ENCODE measurements around the gene DUSP10. TPM values are rescaled to one million over a fixed set of nuclear protein-coding genes. Genes with fewer than 3 reads are reported as not detected.

The DUSP10 gene
- total and polyA plus RNA-seq, 2 of the 13 experiments (the other 11 are each of a cell fraction or from before 2014, with no cell fraction given): 2.1 to 4.4 TPM

- TF ChIP-seq JUN (CRISPR knock-in tag; IDR thresholded peaks at IDR 0.05): no peak
- TF ChIP-seq RERE (CRISPR knock-in tag; IDR thresholded peaks at IDR 0.05; ENCODE audit: low read depth): no peak
- TF ChIP-seq ZEB1 (IDR thresholded peaks at IDR 0.05; ENCODE audit: insufficient replicate concordance, low read depth): no peak
- TF ChIP-seq FOXK2 (IDR thresholded peaks at IDR 0.05): no peak
Measured at GRCh38 chr1:221735999-221736398, 5.9 kb downstream of the DUSP10 start (continued).

- Histone ChIP-seq H2AFZ (ENCODE audit: low read length) (no peak overlapping the region), H3K9ac (ENCODE audit: insufficient read depth, low read depth, low read length) (no peak overlapping the region), H3K4me3 (replicated peaks in 1 of 3; ENCODE audit: insufficient read depth in 1 of 3, low read depth in 2 of 3, low read length in 3 of 3) (no peak overlapping the region), H4K20me1 (ENCODE audit: insufficient read depth, low read length) (no peaks in the 10 kb centered on the region), H3K36me3 (replicated peaks in 1 of 2; ENCODE audit: control insufficient read depth in 1 of 2, insufficient read depth in 2 of 2, low read length in 2 of 2) (no peaks in the 10 kb centered on the region; a peak in 1 of 5 replicates), H3K4me2 (ENCODE audit: low read depth, low read length) (no peak overlapping the region), H3K79me2 (ENCODE audit: insufficient read depth, low read length) (no peaks in the 10 kb centered on the region), H3K27me3 (ENCODE audit: control insufficient read depth in 1 of 2, insufficient read depth in 2 of 2, low read length in 2 of 2) (no peaks in the 10 kb centered on the region), H3K27ac (ENCODE audit: extremely low read length, insufficient read depth, low read length) (no peak overlapping the region), H3K4me1 (ENCODE audit: insufficient read depth, low read length) (no peaks in the 10 kb centered on the region), H3K9me3 (ENCODE audit: low read length) (no peaks in the 10 kb centered on the region)
- intact Hi-C loops (cut with micrococcal nuclease; ENCODE audit: unreplicated experiment): no loop called here
- ATAC-seq (no peak), DNase-seq (ENCODE audit: low spot score) (no peak), FAIRE-seq (no peak)
- POLR2A ChIA-PET: no interaction called here
- in situ Hi-C loops (cut with HindIII; ENCODE audit: extremely low pct_ligation_motif_present, low pct_unique_long_range_greater_than_20kb): no loop called here
- BruUV-seq (replicated peaks): no TSS peak
- CTCF ChIA-PET (ENCODE audit: low intra/inter-chr PET ratio, low total read pairs): no interaction called here
- no peak for TF ChIP-seq ZSCAN31 (CRISPR knock-in tag; IDR thresholded peaks at IDR 0.05; ENCODE audit: low read depth)
- no peak for TF ChIP-seq SRY (CRISPR knock-in tag; IDR thresholded peaks at IDR 0.05)
- no peak for TF ChIP-seq TIGD3 (CRISPR knock-in tag; IDR thresholded peaks at IDR 0.05; ENCODE audit: borderline replicate concordance)
- no peak for TF ChIP-seq ZNF143 (CRISPR knock-in tag; IDR thresholded peaks at IDR 0.05)
- no peak for TF ChIP-seq ZNF772 (CRISPR knock-in tag; IDR thresholded peaks at IDR 0.05)
- TF ChIP-seq ATM (IDR thresholded peaks at IDR 0.05; ENCODE audit: borderline replicate concordance): no peak
- TF ChIP-seq TRIM22 (IDR thresholded peaks at IDR 0.05): no peak
- no peak for TF ChIP-seq AHR (CRISPR knock-in tag; IDR thresholded peaks at IDR 0.05)
- TF ChIP-seq RNF2 (conservative IDR thresholded peaks at IDR 0.05; ENCODE audit: low read depth): no peak
- TF ChIP-seq MZF1 (CRISPR knock-in tag; IDR thresholded peaks at IDR 0.05; ENCODE audit: borderline replicate concordance): no peak
- TF ChIP-seq TCF7 (IDR thresholded peaks at IDR 0.05; ENCODE audit: low read depth): no peak
- TF ChIP-seq RORA (CRISPR knock-in tag; IDR thresholded peaks at IDR 0.05): no peak
- TF ChIP-seq ONECUT2 (CRISPR knock-in tag; IDR thresholded peaks at IDR 0.05): no peak
Measured at GRCh38 chr1:221734187-221734586, 7.7 kb downstream of the DUSP10 start.
